Stimulated activated CD4-positive, alpha-beta T cell treated with anti-CD3 and anti-CD28 coated beads, Interleukin-12 subunit alpha, Interleukin-12 subunit beta, amount 100 ng/mL, for 4 hours (primary cell): ENCODE measurements around the gene HOXA2.

Experiments
- DNase-seq: peaks from one replicate; pipeline ENCODE4 v3.0.0-alpha.2; 2020

The HOXA2 gene

DNA sequence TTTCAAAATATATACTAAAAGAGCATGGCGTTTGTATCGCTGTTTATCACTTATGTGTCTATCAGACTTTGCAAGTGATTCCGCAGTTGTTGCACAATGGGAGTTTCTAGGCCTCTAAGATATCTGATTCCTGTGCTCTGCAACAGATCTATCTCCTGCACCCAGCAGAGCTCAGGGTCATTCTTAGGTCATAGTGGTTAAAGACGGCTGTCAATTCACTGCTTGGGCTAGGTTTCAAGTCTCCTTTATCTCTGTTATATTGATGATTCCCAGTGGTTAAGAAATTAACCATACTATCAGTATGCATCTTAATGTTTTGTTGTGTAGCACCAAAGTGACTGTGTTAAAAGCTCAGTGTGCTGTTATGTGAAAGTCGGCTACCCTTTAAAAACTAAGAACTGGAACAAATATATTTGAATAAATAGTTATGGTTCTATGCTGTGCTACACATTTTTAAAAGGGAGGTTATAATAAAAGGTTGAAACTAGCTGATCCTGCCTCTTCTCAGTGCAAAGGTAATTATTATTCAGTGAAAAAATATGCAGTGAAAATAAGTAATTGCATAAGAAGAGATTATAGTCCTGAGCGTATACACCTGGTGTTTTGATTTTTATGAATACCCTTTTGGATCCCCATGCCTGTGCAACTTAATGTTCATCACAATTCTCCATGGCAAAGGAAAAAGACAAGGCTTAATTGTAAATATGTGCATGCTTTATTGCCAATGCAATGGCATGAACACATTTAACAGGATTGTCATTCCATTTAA lies 30.7 kb downstream of the HOXA2 start:
- no peak for DNase-seq

GRCh38 chr7:27068259-27068658 lies 34.2 kb downstream of the HOXA2 start:
- DNase-seq: no peak

DNA sequence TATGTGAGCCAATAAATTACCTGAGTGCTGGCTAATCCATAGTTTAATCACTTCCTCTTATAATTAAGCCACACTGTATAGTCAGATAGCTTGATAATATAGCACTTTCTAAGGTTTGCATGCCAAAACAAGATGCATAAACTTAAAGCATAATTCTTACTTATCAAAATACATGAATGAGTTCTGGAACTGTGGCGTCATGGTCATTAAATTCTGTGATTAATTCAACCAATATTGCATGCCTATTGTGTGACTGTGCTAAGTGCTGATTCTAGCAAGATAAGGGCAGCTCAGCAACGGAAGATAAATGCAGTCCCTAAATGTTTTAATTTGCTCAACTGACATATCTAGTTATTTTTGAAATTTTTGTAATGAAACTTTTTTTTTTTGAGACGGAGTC lies 36.3 kb downstream of the HOXA2 start:
- DNase-seq: no peak

GRCh38 chr7:27065709-27066108 lies 36.8 kb downstream of the HOXA2 start:
- no peak for DNase-seq

GRCh38 chr7:27064661-27065060 lies 37.8 kb downstream of the HOXA2 start:
- DNase-seq: no peak

DNA sequence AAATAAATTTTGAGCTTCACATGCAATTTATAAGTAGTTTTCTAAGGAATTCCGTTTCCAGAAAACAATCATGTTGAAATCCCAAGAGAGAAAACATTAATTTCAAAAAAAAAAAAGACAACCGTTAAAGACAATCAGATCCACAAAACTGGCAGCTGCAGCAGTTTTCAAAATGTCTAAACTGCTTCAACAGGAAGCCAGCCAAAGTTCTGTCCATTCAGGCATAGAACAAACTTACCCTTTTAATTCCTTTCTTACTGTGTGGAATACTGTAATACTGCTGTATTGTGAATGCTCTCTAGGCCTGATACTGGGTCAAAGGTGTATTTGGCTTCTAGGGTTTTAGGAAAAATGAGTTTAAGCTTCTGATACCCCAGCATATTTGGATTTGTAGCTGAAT lies 38.3 kb downstream of the HOXA2 start:
- no peak for DNase-seq

- no peak for DNase-seq
These were observed 39.5 kb downstream of the HOXA2 start for GRCh38 chr7:27062946-27063345.

- no peak for DNase-seq
These were observed 49.3 kb downstream of the HOXA2 start for GRCh38 chr7:27053153-27053552.

GRCh38 chr7:27051451-27051850 lies 51.0 kb downstream of the HOXA2 start:
- DNase-seq: no peak
